Measurements from ENCODE around the gene CX3CR1.

DNA sequence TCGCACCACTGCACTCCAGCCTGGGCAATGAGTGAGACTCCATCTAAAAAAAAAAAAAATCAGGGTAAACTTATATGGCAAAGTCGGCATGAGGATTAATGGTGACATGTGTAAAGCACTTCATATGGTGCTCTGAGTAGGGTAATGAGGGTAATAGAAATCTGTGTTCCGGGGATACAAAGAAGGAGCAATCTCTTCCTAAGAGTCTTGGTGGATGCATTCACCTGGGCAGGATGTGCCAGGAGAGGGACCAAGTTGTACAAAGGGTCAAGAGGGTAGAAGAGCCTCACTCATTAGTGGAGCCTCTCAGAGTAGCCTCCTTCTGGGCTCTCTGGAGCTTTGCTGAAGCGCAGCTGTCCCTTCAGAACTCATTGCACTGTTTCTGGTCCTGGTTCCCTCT lies 9.3 kb upstream of the CX3CR1 start:
- TF ChIP-seq GATA3 (IDR thresholded peaks at IDR 0.05; ENCODE audit: low read depth, low read length) (no peak), GATA2 (IDR thresholded peaks at IDR 0.05; ENCODE audit: low read depth, low read length) (no peak)

Measured in SH-SY5Y (cell line).